HFFc6 (cell line): ENCODE results near the gene KDM6A. TPM values are rescaled to one million over a fixed set of nuclear protein-coding genes. Genes with fewer than 3 reads are reported as not detected.
"Not testable (repeated sequence)": the region's sequence is repeated elsewhere in the genome, so short reads cannot be mapped to it uniquely, and the experiment has no call there.

Experiments
- DNase-seq: peaks from one replicate; pipeline ENCODE4 v3.0.0-alpha.2; 2018
- H3K27ac Mint-ChIP-seq: 2 replicates; pipeline ENCODE4 v1.8.0; 2020; ENCODE audit warnings: mild to moderate bottlenecking, mixed read lengths
- H3K27me3 Mint-ChIP-seq: 2 replicates; pipeline ENCODE4 v1.8.0; 2021; ENCODE audit warnings: mild to moderate bottlenecking, moderate library complexity, mixed read lengths; ENCODE audit not compliant: insufficient read depth
- H3K36me3 Mint-ChIP-seq: 2 replicates; pipeline ENCODE4 v1.8.0; 2021; ENCODE audit warnings: low read depth, mixed read lengths
- H3K4me1 Mint-ChIP-seq: 2 replicates; pipeline ENCODE4 v1.8.0; 2020; ENCODE audit warnings: low read depth, mixed read lengths
- H3K4me3 Mint-ChIP-seq: 2 replicates; pipeline ENCODE4 v1.8.0; 2020; ENCODE audit warnings: mild to moderate bottlenecking, moderate library complexity, mixed read lengths
- H3K9me3 Mint-ChIP-seq: 2 replicates; pipeline ENCODE4 v1.8.0; 2020; ENCODE audit warnings: mild to moderate bottlenecking, mixed read lengths
- CTCF ChIP-seq: fragments of 200-600 bp; sonication (generic); IDR thresholded peaks from 2 replicates; pipeline ENCODE4 v1.5.0; 2021; ENCODE audit warnings: antibody characterized with exemption, mild to moderate bottlenecking
- total RNA-seq, 6 experiments: library from RNA; stranded (reverse); fragmentation: NEBNext Ultra II Directional; extraction: Animal tissue kit (Norgen Biotek cat#: 25700); gene quantifications; 2 replicates in 1 of 6; 3 replicates in 5 of 6; pipeline ENCODE4 v1.2.3, GENCODE V29; 2021

The KDM6A gene
- total RNA-seq, 6 experiments from 2014 or later = 6.4 to 14.3 (median 9.0) TPM

- H3K27ac Mint-ChIP-seq = no peak overlapping the region
- H3K27me3 Mint-ChIP-seq = no peaks in the 10 kb centered on the region
- TF ChIP-seq CTCF = no peak
- peaks cover 27% of the 10 kb centered on the region; the same call in 1 of the 2 replicates for H3K4me1 Mint-ChIP-seq
- H3K9me3 Mint-ChIP-seq = no peaks in the 10 kb centered on the region
- no peaks in the 10 kb centered on the region for H3K36me3 Mint-ChIP-seq
- H3K4me3 Mint-ChIP-seq = no peak overlapping the region
- no peak for DNase-seq
Observed at GRCh38 chrX:44935172-44935571, 62.2 kb downstream of the KDM6A start.

GRCh38 chrX:44935640-44936039 is 62.7 kb downstream of the KDM6A start:
- no peak for TF ChIP-seq CTCF
- H3K27ac Mint-ChIP-seq = no peak overlapping the region
- DNase-seq = no peak
- H3K4me3 Mint-ChIP-seq = no peak overlapping the region
- H3K4me1 Mint-ChIP-seq = peaks cover 27% of the 10 kb centered on the region; the same call in 1 of the 2 replicates
- H3K9me3 Mint-ChIP-seq = no peaks in the 10 kb centered on the region
- H3K27me3 Mint-ChIP-seq = no peaks in the 10 kb centered on the region
- no peaks in the 10 kb centered on the region for H3K36me3 Mint-ChIP-seq

- TF ChIP-seq CTCF = no peak
- Mint-ChIP-seq H3K4me3 (no peak overlapping the region), H3K9me3 (no peaks in the 10 kb centered on the region), H3K27me3 (no peaks in the 10 kb centered on the region), H3K4me1 (peaks cover 27% of the 10 kb centered on the region; the same call in 1 of the 2 replicates), H3K36me3 (no peaks in the 10 kb centered on the region), H3K27ac (no peak overlapping the region)
- no peak for DNase-seq
Observed at GRCh38 chrX:44937606-44938005, 64.6 kb downstream of the KDM6A start.

- peaks cover 27% of the 10 kb centered on the region; the same call in 1 of the 2 replicates for H3K4me1 Mint-ChIP-seq
- H3K27me3 Mint-ChIP-seq = no peaks in the 10 kb centered on the region
- H3K36me3 Mint-ChIP-seq = no peaks in the 10 kb centered on the region
- no peak overlapping the region for H3K27ac Mint-ChIP-seq
- TF ChIP-seq CTCF = no peak
- no peaks in the 10 kb centered on the region for H3K9me3 Mint-ChIP-seq
- H3K4me3 Mint-ChIP-seq = no peak overlapping the region
- no peak for DNase-seq
Observed at GRCh38 chrX:44938111-44938510, 65.1 kb downstream of the KDM6A start.

- peaks cover 11% of the 10 kb centered on the region for H3K9me3 Mint-ChIP-seq
- not testable (repeated sequence) for H3K4me3 Mint-ChIP-seq, DNase-seq, H3K27ac Mint-ChIP-seq, H3K27me3 Mint-ChIP-seq
- H3K36me3 Mint-ChIP-seq = peaks cover 12% of the 10 kb centered on the region
- peaks cover 14% of the 10 kb centered on the region; the same call in 1 of the 2 replicates for H3K4me1 Mint-ChIP-seq
Observed at GRCh38 chrX:44940541-44940940, 67.6 kb downstream of the KDM6A start.

- Mint-ChIP-seq H3K27me3 (no peaks in the 10 kb centered on the region), H3K4me1 (peaks cover 9% of the 10 kb centered on the region; the same call in 1 of the 2 replicates), H3K27ac (no peak overlapping the region), H3K36me3 (peaks cover 12% of the 10 kb centered on the region), H3K4me3 (no peak overlapping the region), H3K9me3 (peaks cover 11% of the 10 kb centered on the region)
- TF ChIP-seq CTCF = no peak
- no peak for DNase-seq
Observed at GRCh38 chrX:44943007-44943406, 70.0 kb downstream of the KDM6A start.
